Heart left ventricle (tissue), 16 donors: ENCODE results near the gene STARD3NL. TPM values are rescaled to one million over a fixed set of nuclear protein-coding genes. Genes with fewer than 3 reads are reported as not detected.
"Not testable (repeated sequence)": the region's sequence is repeated elsewhere in the genome, so short reads cannot be mapped to it uniquely, and the experiment has no call there.

Experiments
- ATAC-seq, 4 donors: fragments of 200-7000 bp; cut with Tn5 transposase; one replicate each; pipeline ENCODE4 v1.9.1; 2020 to 2022; ENCODE audit warnings: moderate library complexity in 4 of 4, mild to moderate bottlenecking in 3 of 4, moderate number of reproducible peaks in 1 of 4
- DNase-seq, 5 donors: peaks; one replicate each; pipeline ENCODE4 v3.0.0-alpha.2; 2020
- H3K27ac ChIP-seq, 12 donors: fragments of 200-600 bp; sonication (generic) in 4 of 12; one replicate each; pipeline versions ENCODE4 v1.5.0 to v1.8.0; 2016 to 2022; ENCODE audit warnings: mild to moderate bottlenecking in 2 of 12
- H3K27me3 ChIP-seq, 9 donors: fragments of 200-600 bp; sonication (generic) in 2 of 9; one replicate each; pipeline versions ENCODE4 v1.5.1 to v1.8.0; 2016 to 2022; ENCODE audit warnings: mild to moderate bottlenecking in 3 of 9
- H3K36me3 ChIP-seq, 9 donors: fragments of 200-600 bp; sonication (generic) in 2 of 9; one replicate each; pipeline versions ENCODE4 v1.5.0 to v1.8.0; 2018 to 2022; ENCODE audit warnings: mild to moderate bottlenecking in 2 of 9
- H3K4me1 ChIP-seq, 12 donors: fragments of 200-600 bp; sonication (generic) in 4 of 12; one replicate each; pipeline versions ENCODE4 v1.5.0 to v1.8.0; 2016 to 2022; ENCODE audit warnings: mild to moderate bottlenecking in 3 of 12
- H3K4me3 ChIP-seq, 12 donors: fragments of 200-600 bp; sonication (generic) in 4 of 12; one replicate each; pipeline versions ENCODE4 v1.5.0 to v1.8.0; 2017 to 2022; ENCODE audit warnings: mild to moderate bottlenecking in 9 of 12, moderate library complexity in 4 of 12
- H3K9me3 ChIP-seq, 12 donors: fragments of 200-600 bp; sonication (generic) in 4 of 12; one replicate each; pipeline versions ENCODE4 v1.5.0 to v1.8.0; 2016 to 2022; ENCODE audit warnings: mild to moderate bottlenecking in 1 of 12
- CTCF ChIP-seq, 12 donors: fragments of 200-600 bp; sonication (generic) in 4 of 12; IDR thresholded peaks; one replicate each; pipeline versions ENCODE4 v1.5.0 to v1.8.0; 2018 to 2022; ENCODE audit warnings: antibody characterized with exemption in 12 of 12, mild to moderate bottlenecking in 5 of 12
- POLR2A ChIP-seq, 2 donors: fragments of 450-650 bp; IDR thresholded peaks; one replicate each; pipeline ENCODE4 v1.6.1; 2017; ENCODE audit warnings: antibody characterized with exemption in 2 of 2, mild to moderate bottlenecking in 2 of 2, moderate library complexity in 2 of 2
- WGBS, 4 donors: extraction: QIAGEN DNeasy Blood & Tissue Kit in 2 of 4; methylation state at CpG; one replicate each; pipeline versions ENCODE4 v1.1.5 to v1.1.7; 2013 to 2018; 5-methylcytosine and 5-hydroxymethylcytosine counted together
- intact Hi-C, 10 donors: fragments of 100-400 bp; cut with DNase I; formaldehyde crosslinking; loops; one replicate each; pipeline versions ENCODE4 v1.11.1 to v1.14.2; 2022
- polyA plus RNA-seq, 2 donors: library from polyadenylated mRNA; stranded (reverse); fragments of 200-250 nt; gene quantifications; one replicate each; pipeline ENCODE4 v1.2.3, GENCODE V29; 2013
- total RNA-seq, 9 donors: library from RNA; depleted of rRNA in 2 of 9; stranded (reverse); fragments of >200 nt in 2 of 9; fragmentation: NEBNext Ultra II Directional in 3 of 9; extraction: Animal tissue kit (Norgen Biotek cat#: 25700) in 3 of 9; gene quantifications; one replicate each; pipeline versions ENCODE4 v1.1.0 to v1.2.4, GENCODE V29; 2016 to 2023
- donor health status: ischemic (EF 13 %, LVEDD 7.1; RV severe dilation, severe dysfunction).
- donor health status: healthy with polysubstance abuse.
- donor health status: DM: no; HTN: yes; CAD: no.
- donor health status: DM: no; HTN: no; CAD: no.
- donor health status: ischemic (EF 25% LVEDD 6.9; RV normal size, moderate dysfunction).
- donor health status: ischemic (EF 25% LVEDD 5.7; RV mildly dilated, moderate dysfunction).
- donor health status: healthy.
- donor health status: DM: yes; HTN: yes; CAD: no.
- donor health status: ischemic (EF 35%, LVEDD 5.7; RV mildly dilated, moderate dysfunction).
- donor health status: nonischemic (EF 11% LVEDD 7.7; RV severe dilation, severe dysfunction).
- donor health status: DM: yes; HTN: yes; CAD: no.
- donor health status: PGD.
- donor health status: ischemic (EF 29% LVEDD 5.4; RV normal size, mild dysfunction).
- donor health status: nonischemic (EF 23%, LVEDD 6.1; RV moderate dilation, normal function).

Gene STARD3NL
- total and polyA plus RNA-seq, 11 donors: 10.3 to 37.6 (median 23.8) TPM

GRCh38 chr7:38171623-38172391, 6.2 kb upstream of the STARD3NL start:
- no peak for ATAC-seq
- H3K4me3 ChIP-seq: no peak overlapping the region
- TF ChIP-seq POLR2A (IDR thresholded peaks at IDR 0.05) (no peak), CTCF (IDR thresholded peaks at IDR 0.05) (no peak)
- WGBS, 4 donors: 64 to 72% (median 67%) methylated on average over 6 of the region's 6 CpGs
- H3K27me3 ChIP-seq: no peaks in the 10 kb centered on the region
- DNase-seq: no peak
- intact Hi-C loops: no loop called here
- peaks cover 0 to 6% (median 0%) of the 10 kb centered on the region in 12 donors for H3K9me3 ChIP-seq
- no peaks in the 10 kb centered on the region for H3K36me3 ChIP-seq
- peak overlapping the region in 1 of 12 donors; percentile 37 for H3K27ac ChIP-seq
- peaks cover 0 to 16% (median 0%) of the 10 kb centered on the region in 12 donors for H3K4me1 ChIP-seq

GRCh38 chr7:38175547-38175946, 2.5 kb upstream of the STARD3NL start:
- not testable (repeated sequence) for H3K27ac ChIP-seq, DNase-seq, H3K4me3 ChIP-seq, H3K36me3 ChIP-seq, H3K27me3 ChIP-seq, ATAC-seq, H3K9me3 ChIP-seq
- intact Hi-C loops: loop anchor here in 2 of 10 donors (5.0 kb wide), 2 partner anchors 37 to 42 kb away; no protein-coding TSS in a partner anchor
- peaks cover 0 to 24% (median 18%) of the 10 kb centered on the region in 12 donors for H3K4me1 ChIP-seq
- 94 to 99% (median 96%) methylated on average over 9 of the region's 9 CpGs for WGBS, 4 donors

GRCh38 chr7:38177621-38178003, 433 bp upstream of the STARD3NL start:
- H3K9me3 ChIP-seq: peaks cover 0 to 3% (median 0%) of the 10 kb centered on the region in 12 donors
- intact Hi-C loops: loop anchor here in 3 of 10 donors (1.0 to 5.0 kb wide), 3 partner anchors 35 to 40 kb away; no protein-coding TSS in a partner anchor
- no peaks in the 10 kb centered on the region for H3K27me3 ChIP-seq
- ATAC-seq (no peak), DNase-seq (no peak)
- peaks cover 0 to 43% (median 31%) of the 10 kb centered on the region in 12 donors for H3K4me1 ChIP-seq
- no peak for TF ChIP-seq CTCF (IDR thresholded peaks at IDR 0.05)
- TF ChIP-seq POLR2A (IDR thresholded peaks at IDR 0.05): no peak
- peak overlapping the region; percentile 74 to 95 (median 92) for H3K27ac ChIP-seq
- WGBS, 4 donors: 3 to 6% (median 5%) methylated on average over 15 of the region's 15 CpGs
- H3K4me3 ChIP-seq: peak overlapping the region; percentile 67 to 96 (median 83)
- H3K36me3 ChIP-seq: no peaks in the 10 kb centered on the region

GRCh38 chr7:38178695-38179344, 775 bp downstream of the STARD3NL start:
- no peak for TF ChIP-seq POLR2A (IDR thresholded peaks at IDR 0.05)
- peak in 3 of 12 donors; percentile 2 to 16 (median 15) for TF ChIP-seq CTCF (IDR thresholded peaks at IDR 0.05)
- WGBS, 4 donors: 7 to 9% (median 8%) methylated on average over 15 of the region's 15 CpGs
- no peaks in the 10 kb centered on the region for H3K9me3 ChIP-seq
- no peaks in the 10 kb centered on the region for H3K27me3 ChIP-seq
- peak in 2 of 4 donors; percentile 23 to 48 for ATAC-seq
- no peak for DNase-seq
- no peaks in the 10 kb centered on the region for H3K36me3 ChIP-seq
- peaks cover 0 to 52% (median 34%) of the 10 kb centered on the region in 12 donors for H3K4me1 ChIP-seq
- intact Hi-C loops: loop anchor here in 3 of 10 donors (1.0 to 5.0 kb wide), 3 partner anchors 33 to 38 kb away; no protein-coding TSS in a partner anchor
- H3K4me3 ChIP-seq: peak overlapping the region; percentile 67 to 96 (median 83)
- H3K27ac ChIP-seq: peak overlapping the region; percentile 74 to 95 (median 92)
